Cardiac muscle cell (in vitro differentiated cells and primary cell): ENCODE measurements around the gene ELF2. TPM values are rescaled to one million over a fixed set of nuclear protein-coding genes. Genes with fewer than 3 reads are reported as not detected.
A peak's percentile ranks its signal among the peaks of the same experiment; 100 is the strongest.

Experiments
- DNase-seq, 2 donors: peaks; one replicate each; pipeline versions ENCODE4 v3.0.0 to v3.0.0-alpha.2; 2010 to 2017; ENCODE audit warnings: low read depth in 1 of 2, low spot score in 1 of 2
- H3K27ac ChIP-seq: fragments of 200-600 bp; sonication (generic); 2 replicates; pipeline ENCODE4 v1.5.1; 2016
- H3K27me3 ChIP-seq: fragments of 200-600 bp; sonication (generic); 2 replicates; pipeline ENCODE4 v1.6.0; 2016; ENCODE audit warnings: control low read depth
- H3K36me3 ChIP-seq: fragments of 200-600 bp; sonication (generic); 2 replicates; pipeline ENCODE4 v1.5.1; 2016; ENCODE audit warnings: control low read depth
- H3K4me1 ChIP-seq: fragments of 200-600 bp; sonication (generic); 2 replicates; pipeline ENCODE4 v1.8.1; 2017; ENCODE audit warnings: low read depth, mild to moderate bottlenecking, mixed run types
- H3K4me3 ChIP-seq: fragments of 200-600 bp; sonication (generic); 2 replicates; pipeline ENCODE4 v1.5.1; 2016; ENCODE audit warnings: mild to moderate bottlenecking
- H3K9me3 ChIP-seq: fragments of 200-600 bp; sonication (generic); 2 replicates; pipeline ENCODE4 v1.5.1; 2017; ENCODE audit warnings: low read depth, mild to moderate bottlenecking, control low read depth
- polyA plus RNA-seq: library from polyadenylated mRNA; unstranded; fragments of >200 nt; fragmentation: Nextera tagmentation; extraction: Ambion mirVana; gene quantifications from 2 replicates; pipeline ENCODE4 v1.2.1, GENCODE V29; 2016
- total RNA-seq: library from RNA; depleted of rRNA; stranded (reverse); fragments of >200 nt; gene quantifications from 2 replicates; pipeline ENCODE4 v1.2.3, GENCODE V29; 2016
- TF ChIP-seq, protein P1 (sequence below): IDR thresholded peaks from 2 replicates; pipeline ENCODE4 v1.5.1; 2012; ENCODE audit warnings: low read depth, mild to moderate bottlenecking, low read length

The ELF2 gene
- total RNA-seq (42.8 and 57.5 TPM in 2 replicates), polyA plus RNA-seq (45.7 and 52.7 TPM in 2 replicates)

GRCh38 chr4:139177049-139177868, at the start of gene ELF2:
Gene ELF2 (minus strand): TSS chr4:139177218. CDS start chr4:139137701, 39,517 bp downstream.
- peak within 1 kb of the TSS; percentile 93 for H3K27ac ChIP-seq
- TF ChIP-seq, protein P1, sequence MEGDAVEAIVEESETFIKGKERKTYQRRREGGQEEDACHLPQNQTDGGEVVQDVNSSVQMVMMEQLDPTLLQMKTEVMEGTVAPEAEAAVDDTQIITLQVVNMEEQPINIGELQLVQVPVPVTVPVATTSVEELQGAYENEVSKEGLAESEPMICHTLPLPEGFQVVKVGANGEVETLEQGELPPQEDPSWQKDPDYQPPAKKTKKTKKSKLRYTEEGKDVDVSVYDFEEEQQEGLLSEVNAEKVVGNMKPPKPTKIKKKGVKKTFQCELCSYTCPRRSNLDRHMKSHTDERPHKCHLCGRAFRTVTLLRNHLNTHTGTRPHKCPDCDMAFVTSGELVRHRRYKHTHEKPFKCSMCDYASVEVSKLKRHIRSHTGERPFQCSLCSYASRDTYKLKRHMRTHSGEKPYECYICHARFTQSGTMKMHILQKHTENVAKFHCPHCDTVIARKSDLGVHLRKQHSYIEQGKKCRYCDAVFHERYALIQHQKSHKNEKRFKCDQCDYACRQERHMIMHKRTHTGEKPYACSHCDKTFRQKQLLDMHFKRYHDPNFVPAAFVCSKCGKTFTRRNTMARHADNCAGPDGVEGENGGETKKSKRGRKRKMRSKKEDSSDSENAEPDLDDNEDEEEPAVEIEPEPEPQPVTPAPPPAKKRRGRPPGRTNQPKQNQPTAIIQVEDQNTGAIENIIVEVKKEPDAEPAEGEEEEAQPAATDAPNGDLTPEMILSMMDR = no peak
- peak within 1 kb of the TSS; percentile 70 for H3K4me3 ChIP-seq
- H3K27me3 ChIP-seq = no peaks in the 10 kb centered on the region
- no peaks in the 10 kb centered on the region for H3K9me3 ChIP-seq
- DNase-seq = peak; percentile 91 to 94
- peaks cover 5% of the 10 kb centered on the region for H3K4me1 ChIP-seq
- H3K36me3 ChIP-seq = no peaks in the 10 kb centered on the region

DNA sequence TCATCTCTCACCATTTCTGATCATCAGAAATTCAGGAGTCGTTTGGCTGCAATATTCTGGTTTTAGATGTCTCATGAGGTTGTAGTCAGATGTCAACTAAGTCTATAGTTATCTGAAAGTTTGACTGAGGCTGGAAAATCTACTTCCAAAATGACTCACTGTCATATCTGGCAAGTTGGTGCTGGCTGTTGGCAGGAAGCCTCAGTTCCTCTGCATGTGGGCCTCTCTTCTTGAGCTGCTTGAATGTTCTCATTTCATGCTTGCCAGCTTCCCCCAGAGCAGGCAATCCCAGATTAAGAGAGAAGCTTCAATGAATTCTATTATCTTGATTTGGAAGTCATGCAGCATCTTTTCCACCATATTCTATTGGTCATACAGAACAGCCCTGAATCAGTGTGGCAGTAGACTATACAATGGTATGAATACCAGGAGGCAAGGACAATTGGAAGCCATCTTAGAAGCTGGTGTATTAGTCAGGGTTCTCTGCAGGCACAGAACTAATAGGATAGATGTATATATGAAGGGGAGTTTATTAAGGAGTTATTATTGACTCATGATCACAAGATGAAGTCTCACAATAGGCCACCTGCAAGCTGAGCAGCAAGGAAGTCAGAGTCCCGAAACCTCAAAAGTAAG, 46.8 kb upstream of the ELF2 start:
- no peaks in the 10 kb centered on the region for H3K9me3 ChIP-seq
- TF ChIP-seq, protein P1 = no peak
- no peak overlapping the region for H3K4me3 ChIP-seq
- no peaks in the 10 kb centered on the region for H3K36me3 ChIP-seq
- peak in 1 of 2 donors; percentile 82 for DNase-seq
- H3K27ac ChIP-seq = no peak overlapping the region
- no peaks in the 10 kb centered on the region for H3K4me1 ChIP-seq
- H3K27me3 ChIP-seq = no peaks in the 10 kb centered on the region

GRCh38 chr4:139222215-139222614, 45.2 kb upstream of the ELF2 start:
- TF ChIP-seq, protein P1 = no peak
- Histone ChIP-seq H3K4me1 (no peaks in the 10 kb centered on the region), H3K27ac (peak overlapping the region; percentile 6), H3K4me3 (no peak overlapping the region), H3K27me3 (no peaks in the 10 kb centered on the region), H3K36me3 (no peaks in the 10 kb centered on the region), H3K9me3 (no peaks in the 10 kb centered on the region)
- no peak for DNase-seq

GRCh38 chr4:139221687-139222086, 44.7 kb upstream of the ELF2 start:
- TF ChIP-seq, protein P1 = no peak
- H3K4me3 ChIP-seq = no peak overlapping the region

GRCh38 chr4:139219450-139220055, 42.5 kb upstream of the ELF2 start:
- Histone ChIP-seq H3K36me3 (no peaks in the 10 kb centered on the region), H3K9me3 (no peaks in the 10 kb centered on the region), H3K27me3 (no peaks in the 10 kb centered on the region), H3K4me3 (no peak overlapping the region), H3K27ac (no peak overlapping the region), H3K4me1 (no peaks in the 10 kb centered on the region)
- DNase-seq = no peak
- TF ChIP-seq, protein P1 = no peak

More at GRCh38 chr4:139221687-139222086, 44.7 kb upstream of the ELF2 start:
- Histone ChIP-seq H3K27me3 (no peaks in the 10 kb centered on the region), H3K27ac (no peak overlapping the region), H3K9me3 (no peaks in the 10 kb centered on the region), H3K4me1 (no peaks in the 10 kb centered on the region), H3K36me3 (no peaks in the 10 kb centered on the region)
- peak in 1 of 2 donors; percentile 12 for DNase-seq
